Smooth muscle cell (in vitro differentiated cells): ENCODE results near the gene COL5A1. TPM values are rescaled to one million over a fixed set of nuclear protein-coding genes. Genes with fewer than 3 reads are reported as not detected.

ENCODE experiments used
- DNase-seq: peaks from one replicate; lab custom pipeline; 2025; ENCODE audit not compliant: unreplicated experiment; lab: John Stamatoyannopoulos, UW
- H2AFZ ChIP-seq: fragments of 200-600 bp; sonication (generic); 2 replicates; pipeline ENCODE4 v1.6.0; 2016; ENCODE audit warnings: antibody characterized with exemption, low read depth, mild to moderate bottlenecking
- H3F3A ChIP-seq: fragments of 200-600 bp; sonication (generic); 2 replicates; pipeline ENCODE4 v1.6.0; 2017; ENCODE audit warnings: antibody characterized with exemption, low read depth
- H3K27ac ChIP-seq: fragments of 200-600 bp; sonication (generic); 2 replicates; pipeline ENCODE4 v1.5.1; 2016; ENCODE audit warnings: low read depth, mild to moderate bottlenecking
- H3K27me3 ChIP-seq: fragments of 200-600 bp; sonication (generic); 2 replicates; pipeline ENCODE4 v1.6.1; 2016; ENCODE audit warnings: low read depth, mild to moderate bottlenecking
- H3K36me3 ChIP-seq: fragments of 200-600 bp; sonication (generic); 2 replicates; pipeline ENCODE4 v1.5.1; 2016; ENCODE audit warnings: low read depth
- H3K4me1 ChIP-seq: fragments of 200-600 bp; sonication (generic); 2 replicates; pipeline ENCODE4 v1.5.1; 2016; ENCODE audit warnings: low read depth
- H3K4me2 ChIP-seq: fragments of 200-600 bp; sonication (generic); 2 replicates; pipeline ENCODE4 v1.6.0; 2016; ENCODE audit warnings: mild to moderate bottlenecking
- H3K4me3 ChIP-seq: fragments of 200-600 bp; sonication (generic); 2 replicates; pipeline ENCODE4 v1.5.1; 2016; ENCODE audit warnings: mild to moderate bottlenecking
- H3K79me2 ChIP-seq: fragments of 200-600 bp; sonication (generic); 2 replicates; pipeline ENCODE4 v1.6.0; 2016; ENCODE audit warnings: low read depth, mild to moderate bottlenecking
- H3K9ac ChIP-seq: fragments of 200-600 bp; sonication (generic); 2 replicates; pipeline ENCODE4 v1.6.0; 2016; ENCODE audit warnings: low read depth
- H3K9me3 ChIP-seq: fragments of 200-600 bp; sonication (generic); replicated peaks from 2 replicates; pipeline ENCODE4 v1.5.1; 2016; ENCODE audit warnings: low read depth
- H4K20me1 ChIP-seq: fragments of 200-600 bp; sonication (generic); 2 replicates; pipeline ENCODE4 v1.6.0; 2016; ENCODE audit warnings: low read depth
- CTCF ChIP-seq: fragments of 200-600 bp; sonication (generic); IDR thresholded peaks from 2 replicates; pipeline ENCODE4 v1.5.1; 2017; ENCODE audit warnings: borderline replicate concordance, mild to moderate bottlenecking, antibody characterized with exemption; ENCODE audit not compliant: insufficient read depth, poor library complexity, severe bottlenecking
- WGBS: methylation state at CpG from one replicate; pipeline ENCODE4 v1.1.7; 2016; ENCODE audit warnings: low lambda C conversion rate; 5-methylcytosine and 5-hydroxymethylcytosine counted together
- polyA plus RNA-seq: library from polyadenylated mRNA; unstranded; fragments of >200 nt; fragmentation: Nextera tagmentation; extraction: Ambion mirVana; gene quantifications from 2 replicates; pipeline ENCODE4 v1.2.1, GENCODE V29; 2016
- total RNA-seq: library from RNA; depleted of rRNA; stranded (reverse); fragments of >200 nt; gene quantifications from 2 replicates; pipeline ENCODE4 v1.2.3, GENCODE V29; 2014

The COL5A1 gene
- total and polyA plus RNA-seq, 2 experiments from 2014 or later: 1,084 to 1,443 TPM

- Histone ChIP-seq H3F3A (peaks cover 99% of the 10 kb centered on the region), H3K27ac (peak overlapping the region; percentile 61), H3K9me3 (no peaks in the 10 kb centered on the region), H3K27me3 (no peaks in the 10 kb centered on the region), H4K20me1 (peaks cover 100% of the 10 kb centered on the region), H3K4me2 (no peak overlapping the region), H3K9ac (no peak overlapping the region), H3K36me3 (peaks cover 19% of the 10 kb centered on the region), H3K79me2 (no peaks in the 10 kb centered on the region), H3K4me3 (no peak overlapping the region), H3K4me1 (no peaks in the 10 kb centered on the region), H2AFZ (no peak overlapping the region)
- no peak for DNase-seq
- WGBS: 95% methylated on average over 20 of the region's 20 CpGs
- TF ChIP-seq CTCF: no peak
These were observed 192.8 kb downstream of the COL5A1 start for GRCh38 chr9:134834217-134834956.

DNA sequence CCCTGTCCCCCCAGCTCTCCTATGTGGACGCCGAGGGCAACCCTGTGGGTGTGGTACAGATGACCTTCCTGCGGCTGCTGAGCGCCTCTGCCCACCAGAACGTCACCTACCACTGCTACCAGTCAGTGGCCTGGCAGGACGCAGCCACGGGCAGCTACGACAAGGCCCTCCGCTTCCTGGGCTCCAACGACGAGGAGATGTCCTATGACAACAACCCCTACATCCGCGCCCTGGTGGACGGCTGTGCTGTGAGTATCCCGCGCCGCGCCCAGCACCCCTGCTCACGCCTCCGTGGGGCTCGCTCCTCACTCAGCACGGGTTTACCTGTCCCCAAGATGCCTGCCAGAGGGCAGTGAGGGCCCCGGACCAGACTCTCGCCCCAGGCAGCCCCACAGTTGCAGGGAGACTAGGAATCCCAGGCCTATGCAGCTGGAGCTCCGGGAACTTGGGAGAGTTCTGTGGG lies 193.4 kb downstream of the COL5A1 start:
- no peak for TF ChIP-seq CTCF
- no peak overlapping the region for H3K9ac ChIP-seq
- no peaks in the 10 kb centered on the region for H3K9me3 ChIP-seq
- no peaks in the 10 kb centered on the region for H3K4me1 ChIP-seq
- H3K4me2 ChIP-seq: no peak overlapping the region
- no peak for DNase-seq
- no peaks in the 10 kb centered on the region for H3K27me3 ChIP-seq
- H3K36me3 ChIP-seq: peaks cover 23% of the 10 kb centered on the region
- peaks cover 100% of the 10 kb centered on the region for H4K20me1 ChIP-seq
- WGBS: 99% methylated on average over 20 of the region's 25 CpGs
- peak overlapping the region; percentile 24 for H3K27ac ChIP-seq
- H3K4me3 ChIP-seq: no peak overlapping the region
- peaks cover 99% of the 10 kb centered on the region for H3F3A ChIP-seq
- no peaks in the 10 kb centered on the region for H3K79me2 ChIP-seq
- no peak overlapping the region for H2AFZ ChIP-seq

- no peak for DNase-seq
- Histone ChIP-seq H3K79me2 (no peaks in the 10 kb centered on the region), H3K27me3 (no peaks in the 10 kb centered on the region), H3K4me2 (no peak overlapping the region), H3F3A (peaks cover 99% of the 10 kb centered on the region), H3K9ac (no peak overlapping the region), H3K27ac (no peak overlapping the region), H3K36me3 (peaks cover 26% of the 10 kb centered on the region), H3K4me3 (no peak overlapping the region), H4K20me1 (peaks cover 100% of the 10 kb centered on the region), H2AFZ (no peak overlapping the region), H3K9me3 (no peaks in the 10 kb centered on the region), H3K4me1 (no peaks in the 10 kb centered on the region)
- TF ChIP-seq CTCF: no peak
- WGBS: 92% methylated on average over 16 of the region's 16 CpGs
These were observed 193.8 kb downstream of the COL5A1 start for GRCh38 chr9:134835448-134835847.

DNA sequence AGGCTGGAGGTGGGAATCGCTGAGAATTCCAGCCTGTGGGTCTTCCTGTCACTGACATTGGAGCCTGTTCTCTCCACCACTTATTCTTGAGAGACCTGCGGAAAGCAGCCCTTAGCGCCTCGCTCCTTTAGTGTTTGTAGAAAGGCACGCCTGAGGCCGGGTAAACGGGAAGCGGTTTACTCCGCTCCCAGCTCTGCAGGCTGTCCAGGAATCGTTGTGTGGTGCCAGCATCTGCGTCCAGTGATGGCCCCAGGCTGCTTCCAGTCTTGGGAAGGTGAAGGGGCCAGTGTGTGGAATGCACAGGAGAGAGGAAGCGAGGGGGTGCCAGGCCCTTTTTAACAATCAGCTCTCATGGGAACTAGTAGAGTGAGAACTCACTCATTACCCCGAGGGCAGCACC lies 194.4 kb downstream of the COL5A1 start:
- Histone ChIP-seq H3K9ac (no peak overlapping the region), H3K4me1 (no peaks in the 10 kb centered on the region), H3K27me3 (no peaks in the 10 kb centered on the region), H4K20me1 (peaks cover 100% of the 10 kb centered on the region), H3K27ac (peak overlapping the region; percentile 23), H3K4me2 (no peak overlapping the region), H2AFZ (no peak overlapping the region), H3K4me3 (no peak overlapping the region), H3K36me3 (peaks cover 25% of the 10 kb centered on the region), H3K79me2 (no peaks in the 10 kb centered on the region), H3K9me3 (no peaks in the 10 kb centered on the region), H3F3A (peaks cover 99% of the 10 kb centered on the region)
- TF ChIP-seq CTCF: no peak
- WGBS: 95% methylated on average over 13 of the region's 13 CpGs
- no peak for DNase-seq
